GM18868 (cell line): ENCODE measurements around the gene ACR.
A peak's percentile ranks its signal among the peaks of the same experiment; 100 is the strongest.
"Not testable (repeated sequence)": the region's sequence is repeated elsewhere in the genome, so short reads cannot be mapped to it uniquely, and the experiment has no call there.

Experiments
- ATAC-seq: cut with Tn5 transposase; IDR thresholded peaks from one replicate; pipeline ENCODE4 v1.9.1; 2021; ENCODE audit warnings: mild to moderate bottlenecking, moderate library complexity; ENCODE audit not compliant: unreplicated experiment

ACR gene

DNA sequence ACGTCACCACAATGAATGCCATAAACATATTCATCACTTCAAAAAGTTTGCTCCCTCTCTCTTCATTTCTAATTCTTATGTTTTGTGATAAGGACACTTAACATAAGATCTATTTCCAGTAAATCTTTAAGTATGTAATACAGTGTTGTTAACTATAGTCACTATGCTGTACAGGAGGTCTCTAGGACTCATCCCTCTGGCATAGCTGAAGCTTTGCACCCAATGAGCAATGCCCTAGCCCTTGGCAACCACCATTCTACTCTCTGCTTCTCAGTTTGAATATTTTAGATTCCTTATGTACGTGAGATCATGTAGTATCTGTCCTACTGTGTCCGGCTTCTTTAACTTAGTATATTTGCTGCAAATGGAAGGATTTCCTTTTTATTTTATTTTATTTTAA is 26.3 kb downstream of the ACR start:
- ATAC-seq = not testable (repeated sequence)

DNA sequence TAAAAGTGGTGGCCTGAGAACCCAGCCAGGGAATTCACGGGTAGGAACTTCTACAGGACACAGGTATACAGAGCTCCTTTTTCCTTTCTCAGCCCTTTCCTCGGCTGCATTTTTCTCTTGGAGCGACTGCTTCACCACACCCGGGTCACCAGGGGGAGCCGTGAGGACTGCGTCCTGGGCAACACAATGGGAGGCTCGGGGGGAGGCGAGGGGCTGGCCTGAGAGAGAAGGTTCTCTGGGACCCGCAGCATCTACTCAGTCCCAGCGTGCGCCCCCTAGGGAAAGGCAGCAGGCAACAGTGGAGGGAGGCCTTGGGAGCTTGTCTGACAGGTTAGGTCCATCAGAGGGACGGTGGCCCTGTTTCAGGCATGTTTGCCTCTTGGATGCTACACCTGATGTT is 37.1 kb downstream of the ACR start:
- not testable (repeated sequence) for ATAC-seq

DNA sequence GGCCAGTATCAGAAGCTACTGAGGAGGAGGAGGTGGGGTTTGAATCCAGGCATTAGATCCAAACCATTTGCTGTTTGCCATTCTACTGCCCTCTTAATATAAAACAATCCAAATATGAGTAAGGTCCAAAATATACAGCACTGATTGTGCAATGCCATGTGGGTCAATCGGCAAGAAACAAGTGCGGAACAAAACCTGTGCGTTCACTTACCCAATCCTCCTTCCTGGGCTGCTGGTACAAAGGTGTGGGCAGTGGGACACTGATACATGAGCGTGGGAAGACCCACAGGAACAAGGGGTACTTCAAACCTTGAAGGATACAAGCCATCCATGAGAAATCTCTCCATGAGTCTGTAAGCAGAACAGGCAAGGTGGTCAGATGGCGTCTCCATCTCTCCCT is 39.6 kb downstream of the ACR start:
- ATAC-seq = not testable (repeated sequence)

DNA sequence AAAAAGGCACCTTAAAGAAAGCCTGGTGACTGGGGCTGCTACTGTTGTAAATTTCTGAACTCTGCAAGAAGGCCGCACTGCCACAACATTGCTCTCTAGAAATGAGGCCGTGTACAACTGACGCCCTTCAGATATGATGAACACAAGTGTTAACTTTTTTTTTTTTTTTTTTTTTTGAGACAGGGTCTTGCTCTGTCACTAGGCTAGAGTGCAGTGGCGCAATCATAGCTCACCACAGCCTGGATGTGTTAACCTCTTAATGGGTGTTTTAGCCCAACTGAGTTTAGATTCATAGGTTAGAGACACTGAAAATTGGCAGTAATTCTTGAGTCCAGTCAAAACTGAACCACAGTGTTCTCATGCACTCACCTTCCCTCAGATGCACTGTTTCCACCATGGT is 42.2 kb downstream of the ACR start:
- ATAC-seq = not testable (repeated sequence)

DNA sequence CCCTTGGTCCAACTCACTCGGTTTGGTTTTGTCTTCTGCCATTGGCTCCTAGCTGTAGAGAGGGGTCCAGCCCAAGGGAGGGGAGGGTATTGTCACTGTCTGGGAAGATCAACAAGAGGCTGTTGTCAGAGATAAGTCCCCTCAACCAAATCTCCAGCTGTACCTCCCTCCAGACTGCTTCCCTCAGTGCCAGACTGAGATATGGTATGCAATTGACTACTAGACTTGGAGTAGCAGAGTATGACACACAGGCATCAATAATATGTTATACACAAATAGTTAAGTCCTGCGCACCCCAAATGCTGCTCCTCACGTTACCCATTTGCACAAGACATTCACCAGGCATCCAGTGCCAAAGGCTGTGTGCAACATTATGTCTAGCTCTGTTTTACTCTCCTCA is 44.2 kb downstream of the ACR start:
- not testable (repeated sequence) for ATAC-seq

DNA sequence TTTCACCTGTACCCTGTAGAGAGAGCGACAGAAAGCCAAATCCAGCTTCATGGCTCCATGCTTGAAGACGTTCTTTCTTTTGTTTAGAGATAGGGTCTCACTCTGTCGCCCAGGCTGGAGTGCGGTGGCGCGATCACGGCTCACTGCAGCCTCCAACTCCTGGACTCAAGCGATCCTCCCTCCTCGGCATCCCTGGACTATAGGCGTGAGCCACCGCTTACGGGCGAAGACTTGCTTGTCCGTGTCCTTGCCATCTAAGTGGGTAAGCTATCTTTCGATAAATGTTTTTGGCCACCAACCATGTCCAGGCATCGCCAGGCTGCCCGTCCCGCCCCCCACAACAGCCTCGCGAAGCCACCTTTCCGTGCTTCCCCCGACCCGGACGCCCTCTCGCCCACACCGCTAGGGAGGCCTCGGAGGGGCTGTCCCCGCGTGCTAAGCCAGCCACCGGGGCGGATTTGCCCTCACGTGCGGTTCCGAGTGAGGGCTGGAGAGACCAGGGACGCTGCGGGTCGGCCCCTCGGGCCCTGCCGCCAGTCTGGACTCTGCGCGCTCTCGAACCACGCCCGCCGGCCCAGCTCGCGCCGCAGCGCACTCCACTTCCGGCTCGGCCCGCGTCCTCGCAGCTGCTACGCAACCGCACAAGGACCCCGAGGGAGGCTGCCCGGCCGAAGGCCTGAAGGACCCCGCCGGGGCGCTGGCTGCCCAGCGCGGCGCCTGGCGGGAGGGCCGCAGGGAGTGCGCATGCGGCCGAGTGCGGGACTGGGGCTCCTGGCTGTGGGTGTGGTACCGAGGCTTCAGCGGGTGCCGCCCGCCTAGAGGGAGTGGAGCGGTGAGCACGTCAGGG is 45.3 kb downstream of the ACR start, which contains the start of gene RABL2B:
TSS of gene RABL2B (minus strand) at position 604 of the 847 bp plus-strand sequence. CDS start 1,342 bp downstream, outside the sequence.
- peak; percentile 88 for ATAC-seq

DNA sequence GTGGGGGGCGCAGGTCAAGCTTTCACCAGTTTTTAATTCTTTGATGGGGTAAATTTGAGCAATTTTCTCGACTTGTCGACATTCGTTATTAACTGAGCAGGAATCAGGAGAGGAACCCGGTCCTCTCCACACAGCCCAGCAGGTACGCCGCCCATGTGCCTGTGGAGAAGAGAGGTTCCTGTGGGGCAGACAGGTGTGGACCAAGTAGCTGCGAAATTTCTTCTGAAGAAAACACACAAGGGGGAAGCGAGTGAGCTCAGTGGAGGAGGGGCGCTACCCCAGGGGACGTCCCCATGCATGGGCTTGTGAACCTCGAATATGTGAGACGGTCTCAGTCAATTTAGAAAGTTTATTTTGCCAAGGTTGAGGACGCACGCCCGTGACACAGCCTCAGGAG is 45.9 kb downstream of the ACR start:
- ATAC-seq = peak; percentile 45

DNA sequence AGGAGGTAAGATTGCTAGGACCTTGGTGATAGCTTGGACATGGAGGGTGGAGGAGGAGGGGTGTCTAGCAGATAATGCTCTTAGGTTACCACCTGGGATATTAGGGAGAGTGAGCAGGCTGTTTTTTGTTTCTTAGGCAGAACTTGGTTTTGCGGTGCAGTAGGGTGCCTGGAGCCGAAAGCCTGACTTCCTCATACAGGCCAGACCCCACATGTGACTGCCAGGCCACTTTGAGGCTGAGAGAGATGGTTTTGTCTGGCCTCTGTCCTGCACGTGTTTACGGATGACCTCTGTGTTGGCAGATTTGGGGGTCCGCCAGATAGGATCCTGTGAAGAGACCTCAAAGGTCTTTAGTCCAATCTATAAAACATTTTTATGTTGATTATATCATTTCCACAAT is 47.3 kb downstream of the ACR start:
- ATAC-seq = not testable (repeated sequence)

DNA sequence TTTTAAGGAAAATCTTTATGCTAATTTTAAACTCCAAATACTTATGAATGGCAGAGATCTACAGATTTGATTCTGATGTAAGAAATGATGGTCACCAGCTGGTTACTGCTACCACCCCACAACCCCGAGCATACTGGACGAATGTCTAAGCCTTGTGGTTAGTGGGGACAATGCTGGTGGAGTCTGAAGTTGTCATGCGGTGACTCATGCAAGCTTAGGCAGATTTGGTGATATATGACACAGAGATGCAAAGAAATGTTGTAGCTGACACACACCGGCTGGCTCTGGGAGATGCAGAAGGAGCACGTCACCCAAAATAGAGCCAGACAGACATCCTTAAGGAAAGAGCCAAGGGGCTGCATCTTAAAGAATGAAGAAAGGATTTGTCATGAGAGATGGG is 48.9 kb downstream of the ACR start:
- not testable (repeated sequence) for ATAC-seq
